Measurements from ENCODE around the gene TMPRSS11A.

The TMPRSS11A gene

GRCh38 chr4:67963356-67963755 is at the start of gene TMPRSS11A:
TMPRSS11A (minus strand) TSS chr4:67963493; CDS start chr4:67963393, 100 bp downstream.
- ATAC-seq, result no peak
- DNase-seq, result no peak

- ATAC-seq, result no peak
- DNase-seq, result no peak
Measured at GRCh38 chr4:68011684-68012083, 48.4 kb upstream of the TMPRSS11A start.

- DNase-seq (no peak), ATAC-seq (no peak)
Measured at GRCh38 chr4:68002906-68003305, 39.6 kb upstream of the TMPRSS11A start.

- DNase-seq, result no peak
- no peak for ATAC-seq
Measured at GRCh38 chr4:67996127-67996526, 32.8 kb upstream of the TMPRSS11A start.

GRCh38 chr4:67988991-67989390 is 25.7 kb upstream of the TMPRSS11A start:
- ATAC-seq (no peak), DNase-seq (no peak)

GRCh38 chr4:67983333-67983732 is 20.0 kb upstream of the TMPRSS11A start:
- ATAC-seq (no peak), DNase-seq (no peak)

- ATAC-seq, result no peak
- DNase-seq, result no peak
Measured at GRCh38 chr4:67980512-67980911, 17.2 kb upstream of the TMPRSS11A start.

GRCh38 chr4:67973608-67974007 is 10.3 kb upstream of the TMPRSS11A start:
- DNase-seq (no peak), ATAC-seq (no peak)

- DNase-seq, result no peak
- ATAC-seq, result no peak
Measured at GRCh38 chr4:67954890-67955289, 8.4 kb downstream of the TMPRSS11A start.

- DNase-seq (no peak), ATAC-seq (no peak)
Measured at GRCh38 chr4:67941074-67941473, 22.2 kb downstream of the TMPRSS11A start.

GRCh38 chr4:67940506-67940905 is 22.8 kb downstream of the TMPRSS11A start:
- ATAC-seq, result no peak
- no peak for DNase-seq

GRCh38 chr4:67939195-67939594 is 24.1 kb downstream of the TMPRSS11A start:
- no peak for ATAC-seq
- no peak for DNase-seq

GRCh38 chr4:67935888-67936287 is 27.4 kb downstream of the TMPRSS11A start:
- DNase-seq (no peak), ATAC-seq (no peak)

GRCh38 chr4:67934628-67935027 is 28.7 kb downstream of the TMPRSS11A start:
- ATAC-seq (no peak), DNase-seq (no peak)

- no peak for ATAC-seq
- no peak for DNase-seq
Measured at GRCh38 chr4:67933755-67934154, 29.5 kb downstream of the TMPRSS11A start.

- no peak for ATAC-seq
Measured at GRCh38 chr4:67933038-67933437, 30.3 kb downstream of the TMPRSS11A start.

GRCh38 chr4:67931256-67931655 is 32.0 kb downstream of the TMPRSS11A start:
- DNase-seq (no peak), ATAC-seq (no peak)

More at GRCh38 chr4:67933038-67933437, 30.3 kb downstream of the TMPRSS11A start:
- no peak for DNase-seq

GRCh38 chr4:67929426-67929825 is 33.9 kb downstream of the TMPRSS11A start:
- ATAC-seq (no peak), DNase-seq (no peak)

- ATAC-seq, result no peak
Measured at GRCh38 chr4:67928546-67928945, 34.7 kb downstream of the TMPRSS11A start.

GRCh38 chr4:67927251-67927650 is 36.0 kb downstream of the TMPRSS11A start:
- DNase-seq (no peak), ATAC-seq (no peak)

More at GRCh38 chr4:67928546-67928945, 34.7 kb downstream of the TMPRSS11A start:
- no peak for DNase-seq

GRCh38 chr4:67926485-67926884 is 36.8 kb downstream of the TMPRSS11A start:
- ATAC-seq, result no peak
- no peak for DNase-seq

GRCh38 chr4:67922697-67923096 is 40.6 kb downstream of the TMPRSS11A start:
- DNase-seq (no peak), ATAC-seq (no peak)

- no peak for DNase-seq
- ATAC-seq, result no peak
Measured at GRCh38 chr4:67918428-67918827, 44.9 kb downstream of the TMPRSS11A start.

- DNase-seq, result no peak
- ATAC-seq, result no peak
Measured at GRCh38 chr4:67915400-67915966, 47.8 kb downstream of the TMPRSS11A start.

GRCh38 chr4:67912080-67912479 is 51.2 kb downstream of the TMPRSS11A start:
- ATAC-seq (no peak), DNase-seq (no peak)

All from stimulated activated naive CD8-positive, alpha-beta T cell treated with anti-CD3 and anti-CD28 coated beads, Interleukin-15, Interleukin-2, amounts not matched to agents 100 U/mL and 50 U/mL, for 24 hours (primary cell).